HG03095 (cell line): ENCODE data around the gene MYOZ2.

Experiments used
- ATAC-seq: cut with Tn5 transposase; IDR thresholded peaks from one replicate; pipeline ENCODE4 v1.9.1; 2021; ENCODE audit warnings: moderate library complexity; ENCODE audit not compliant: unreplicated experiment

MYOZ2 gene

GRCh38 chr4:119135721-119136121 lies at the start of gene MYOZ2:
TSS of gene MYOZ2 (plus strand) at chr4:119135832. CDS start at chr4:119136526, 694 bp downstream.
- no peak for ATAC-seq

GRCh38 chr4:119087121-119087520 lies 48.5 kb upstream of the MYOZ2 start:
- no peak for ATAC-seq

GRCh38 chr4:119087656-119088055 lies 48.0 kb upstream of the MYOZ2 start:
- ATAC-seq: no peak

GRCh38 chr4:119093042-119093827 lies 42.4 kb upstream of the MYOZ2 start:
- no peak for ATAC-seq

DNA sequence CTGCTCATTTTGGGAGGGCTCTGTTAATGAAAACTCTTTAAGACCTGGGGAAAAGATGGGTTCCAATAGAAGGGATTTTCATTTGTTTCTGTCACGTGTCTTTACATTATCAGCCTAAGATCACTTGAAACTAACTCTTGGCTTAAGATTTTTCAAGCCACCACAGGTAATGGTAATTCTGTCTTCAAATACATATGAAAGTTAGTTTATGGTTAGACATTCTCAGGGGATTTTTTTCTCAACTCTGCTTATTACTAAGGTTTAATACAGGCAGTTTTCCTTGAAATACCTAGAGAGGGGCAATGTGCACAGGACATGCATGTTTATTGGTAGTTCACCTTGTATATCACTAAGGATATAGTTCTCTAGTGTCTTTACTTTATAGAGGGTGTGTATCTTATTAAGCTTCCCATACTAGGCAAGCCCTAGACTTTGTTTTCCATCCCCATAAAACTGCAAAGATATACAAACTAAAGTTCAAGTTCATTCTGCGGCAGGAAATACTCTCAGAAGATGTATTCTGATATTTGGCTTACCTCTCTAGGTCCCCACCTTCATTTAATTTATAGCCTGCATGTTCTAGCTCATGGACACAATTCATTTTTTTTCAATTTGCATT lies 38.2 kb upstream of the MYOZ2 start:
- ATAC-seq: no peak

DNA sequence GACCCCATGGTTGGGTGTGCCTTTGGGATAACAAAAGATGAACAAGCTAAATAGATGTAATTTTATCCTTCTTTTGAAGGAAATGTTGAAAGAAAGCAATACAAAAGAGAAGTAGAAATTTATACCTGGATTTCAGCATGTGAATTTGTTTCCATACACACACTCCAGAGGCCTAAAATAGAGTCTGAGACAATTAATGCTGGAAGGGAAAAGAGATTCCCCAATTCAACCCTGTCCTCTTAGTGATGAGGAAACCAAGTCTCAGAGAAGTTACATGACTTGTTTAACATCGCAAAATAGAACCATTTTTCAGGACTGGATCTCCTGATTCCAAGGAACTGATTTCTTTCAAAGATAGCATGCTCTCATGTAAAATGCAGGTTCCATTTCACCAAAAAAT lies 37.3 kb upstream of the MYOZ2 start:
- ATAC-seq: no peak

DNA sequence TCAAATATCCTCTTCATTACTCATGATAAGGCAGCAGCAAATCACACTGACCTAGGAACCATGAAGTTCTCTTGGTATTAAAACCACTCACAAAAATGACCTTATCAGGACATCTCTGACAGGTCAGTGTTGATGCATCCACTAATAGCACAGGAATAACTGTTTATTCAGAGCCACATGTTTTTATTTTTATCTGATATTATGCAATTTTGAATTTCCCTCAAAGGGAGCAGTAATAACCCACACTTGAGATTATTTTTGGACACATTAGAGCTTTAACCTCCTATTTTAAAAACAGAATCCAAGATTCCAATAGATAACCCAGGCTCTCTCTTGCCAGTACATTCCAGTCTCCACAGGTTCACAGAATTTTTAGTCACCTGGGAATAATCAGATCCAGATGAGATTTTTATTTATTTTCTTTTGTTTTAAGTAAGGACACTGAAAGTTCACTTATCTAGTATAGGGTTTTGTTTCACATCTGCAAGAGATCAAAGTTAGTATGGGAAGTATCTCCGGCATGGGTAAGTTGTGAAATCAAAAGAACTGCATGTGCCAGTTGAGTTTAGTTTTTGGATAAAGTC lies 36.3 kb upstream of the MYOZ2 start:
- ATAC-seq: no peak

GRCh38 chr4:119100655-119101054 lies 35.0 kb upstream of the MYOZ2 start:
- no peak for ATAC-seq

DNA sequence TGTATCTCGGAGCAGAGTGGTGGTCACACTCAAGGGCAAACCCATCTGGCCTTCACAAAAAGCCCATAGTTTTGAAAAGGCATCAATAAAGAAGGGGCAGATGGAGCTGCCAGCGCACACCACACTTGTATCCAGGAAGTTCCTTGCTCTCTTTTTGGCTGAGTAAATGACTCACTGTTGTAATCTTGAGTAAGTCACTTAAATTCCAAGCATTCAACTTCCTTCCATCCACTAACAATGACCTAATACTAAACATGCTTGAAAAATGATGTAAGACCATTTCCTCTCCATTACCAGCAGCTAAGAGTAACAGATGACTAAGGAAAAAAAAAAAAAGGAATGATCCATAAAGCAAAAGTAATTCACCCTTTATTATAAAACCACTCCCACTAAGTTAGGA lies 32.4 kb upstream of the MYOZ2 start:
- no peak for ATAC-seq

GRCh38 chr4:119104644-119105273 lies 30.9 kb upstream of the MYOZ2 start:
- ATAC-seq: no peak

DNA sequence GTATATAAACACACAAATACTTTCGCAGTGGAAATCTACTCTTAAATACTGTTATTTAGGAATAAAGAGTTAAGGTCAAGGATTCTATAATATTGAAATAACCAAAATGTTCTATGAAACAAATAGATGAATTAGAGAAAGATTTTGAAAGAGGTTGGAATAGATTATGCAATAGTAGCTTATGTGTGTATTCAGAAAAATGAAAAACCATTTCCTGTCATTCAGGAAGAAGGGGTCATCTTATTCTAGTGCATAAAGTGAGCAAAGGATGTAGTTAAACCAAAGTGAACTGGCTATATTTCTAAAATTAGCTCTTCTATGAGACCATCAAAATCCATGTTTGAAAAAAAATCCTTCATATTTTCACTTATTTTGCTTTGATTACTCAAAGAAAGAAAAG lies 30.0 kb upstream of the MYOZ2 start:
- ATAC-seq: no peak

DNA sequence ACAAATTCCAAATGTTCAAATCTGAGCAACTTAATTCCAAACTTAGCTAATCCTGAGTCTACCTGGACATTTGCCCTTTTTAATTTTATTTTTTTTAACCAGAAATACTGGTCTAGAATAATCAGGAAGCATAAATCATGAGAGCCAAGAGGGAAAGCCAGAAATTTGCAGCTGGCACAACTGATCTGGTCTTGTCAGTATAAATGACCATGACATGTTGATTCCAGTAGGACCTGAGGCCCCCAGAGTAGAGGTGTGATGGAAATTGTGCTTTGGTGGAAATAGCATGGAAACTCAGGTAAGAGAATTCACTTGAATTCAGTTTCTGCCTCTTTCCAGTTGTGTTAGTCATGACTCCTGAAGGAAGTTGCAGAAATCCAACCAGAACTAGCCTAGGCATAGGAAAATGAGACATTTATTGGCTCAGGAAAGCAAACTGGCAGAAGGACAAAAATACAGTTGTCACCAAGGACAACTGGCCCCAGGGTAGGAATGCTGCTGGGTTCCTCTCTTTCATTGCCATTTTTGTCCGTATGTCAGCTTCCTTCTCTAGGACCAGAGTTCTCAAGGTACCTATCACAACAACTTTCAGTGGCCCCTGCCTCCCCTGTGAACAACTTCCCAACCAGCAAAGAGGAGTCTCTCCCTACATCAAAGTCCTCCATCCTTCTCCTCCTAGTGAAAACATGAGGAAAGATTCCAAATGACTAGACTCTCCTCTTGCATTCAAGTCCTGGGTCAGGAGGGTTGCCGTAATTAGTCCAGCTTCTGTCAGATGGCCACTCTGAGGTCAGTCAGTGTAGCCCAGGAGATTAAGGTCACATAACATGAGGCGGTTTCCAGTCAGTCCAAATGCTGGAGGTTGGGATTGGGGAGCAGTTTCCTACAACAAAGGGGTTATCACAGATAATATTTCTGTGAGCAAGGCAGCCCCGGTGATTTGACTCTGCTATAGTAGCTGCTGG lies 29.3 kb upstream of the MYOZ2 start:
- ATAC-seq: no peak

- ATAC-seq: no peak
Observed at GRCh38 chr4:119110121-119110520, 25.5 kb upstream of the MYOZ2 start.

GRCh38 chr4:119111296-119111695 lies 24.3 kb upstream of the MYOZ2 start:
- no peak for ATAC-seq

- no peak for ATAC-seq
Observed at GRCh38 chr4:119113033-119113655, 22.5 kb upstream of the MYOZ2 start.

- ATAC-seq: no peak
Observed at GRCh38 chr4:119116021-119116420, 19.6 kb upstream of the MYOZ2 start.

- no peak for ATAC-seq
Observed at GRCh38 chr4:119116925-119117900, 18.4 kb upstream of the MYOZ2 start.

- ATAC-seq: no peak
Observed at GRCh38 chr4:119118397-119118796, 17.2 kb upstream of the MYOZ2 start.

GRCh38 chr4:119124352-119124751 lies 11.3 kb upstream of the MYOZ2 start:
- no peak for ATAC-seq
